ENCODE measurements around the gene TBC1D22A. TPM values are rescaled to one million over a fixed set of nuclear protein-coding genes. Genes with fewer than 3 reads are reported as not detected.

The TBC1D22A gene
- polyA plus RNA-seq, 1 donor = 19.0 TPM

GRCh38 chr22:46861468-46862367 is 99.3 kb downstream of the TBC1D22A start:
- DNase-seq = no peak

GRCh38 chr22:46862418-46863324 is 100.2 kb downstream of the TBC1D22A start:
- DNase-seq = no peak

- DNase-seq = no peak
These were observed 101.3 kb downstream of the TBC1D22A start for GRCh38 chr22:46863794-46864193.

DNA sequence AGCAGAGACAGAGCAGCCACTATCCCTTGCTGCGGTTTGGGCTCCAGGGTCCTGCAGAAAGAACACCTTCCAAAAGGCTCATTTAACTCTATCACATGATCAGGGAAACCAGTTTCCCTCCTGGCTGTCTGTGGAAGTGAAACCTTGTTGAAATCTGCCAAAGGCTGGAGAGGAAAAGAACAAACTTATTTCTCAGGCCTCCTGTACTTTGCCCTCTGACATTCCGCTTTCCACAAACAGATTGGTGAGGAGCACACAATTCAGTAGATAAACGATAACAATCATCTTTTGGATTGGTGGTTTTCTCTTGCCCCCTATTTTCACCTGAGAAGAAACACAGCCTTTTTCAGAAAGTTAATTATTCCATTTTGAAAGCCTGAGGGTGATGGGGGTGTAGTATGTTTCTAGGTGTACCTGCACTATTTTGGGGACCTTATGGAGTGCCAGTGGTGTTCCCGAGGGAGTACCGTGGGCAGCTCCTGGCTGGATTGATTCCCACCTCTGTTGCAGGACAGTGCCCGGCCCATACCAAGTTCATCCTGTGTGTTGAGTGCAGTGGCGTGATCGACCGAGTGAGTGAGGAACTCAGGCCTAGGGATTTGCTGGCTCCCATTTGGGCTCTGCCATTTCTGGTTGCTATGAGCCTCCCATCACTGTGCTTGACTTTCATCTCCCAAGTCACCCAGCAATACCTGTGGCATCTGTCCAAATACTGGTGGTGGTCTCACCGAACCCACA is 102.0 kb downstream of the TBC1D22A start:
- no peak for DNase-seq

DNA sequence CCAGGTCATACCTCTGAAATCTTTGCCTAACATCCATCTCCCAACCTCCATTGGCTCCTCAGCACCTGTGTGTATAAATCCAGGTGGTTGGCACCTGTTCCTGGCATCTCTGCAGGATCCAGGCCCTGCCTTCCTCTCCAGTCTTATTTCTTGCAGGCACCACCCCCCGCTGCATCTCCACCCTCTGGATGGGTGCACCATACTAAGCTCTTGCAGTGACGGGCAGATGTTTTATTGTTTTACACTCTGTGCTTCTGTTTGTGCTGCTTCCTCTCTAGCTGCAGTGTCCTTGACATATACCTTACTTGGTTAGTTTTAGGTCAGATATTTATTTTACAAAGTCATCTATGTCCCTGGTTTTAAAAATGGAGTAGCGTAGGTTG is 102.6 kb downstream of the TBC1D22A start:
- no peak for DNase-seq

GRCh38 chr22:46865642-46866041 is 103.2 kb downstream of the TBC1D22A start:
- DNase-seq = no peak

DNA sequence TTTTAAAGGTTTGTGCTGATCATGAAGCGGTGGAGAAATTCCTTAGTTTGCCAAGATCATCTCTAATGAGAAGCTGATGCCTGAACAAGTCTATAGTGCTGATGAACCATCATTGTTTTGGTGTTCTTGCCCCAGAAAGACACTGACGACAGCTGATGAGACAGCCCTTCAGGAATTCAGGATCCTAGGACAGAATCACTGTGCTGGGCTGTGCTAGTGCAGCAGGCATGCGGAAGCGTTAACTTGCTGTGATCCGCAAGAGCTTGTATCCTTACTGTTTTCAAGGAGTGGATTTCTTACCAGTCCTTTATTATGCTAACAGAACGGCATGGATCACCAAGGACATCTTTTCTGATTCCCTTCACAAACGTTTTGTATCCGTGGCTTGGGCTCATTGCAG is 104.1 kb downstream of the TBC1D22A start:
- no peak for DNase-seq

DNA sequence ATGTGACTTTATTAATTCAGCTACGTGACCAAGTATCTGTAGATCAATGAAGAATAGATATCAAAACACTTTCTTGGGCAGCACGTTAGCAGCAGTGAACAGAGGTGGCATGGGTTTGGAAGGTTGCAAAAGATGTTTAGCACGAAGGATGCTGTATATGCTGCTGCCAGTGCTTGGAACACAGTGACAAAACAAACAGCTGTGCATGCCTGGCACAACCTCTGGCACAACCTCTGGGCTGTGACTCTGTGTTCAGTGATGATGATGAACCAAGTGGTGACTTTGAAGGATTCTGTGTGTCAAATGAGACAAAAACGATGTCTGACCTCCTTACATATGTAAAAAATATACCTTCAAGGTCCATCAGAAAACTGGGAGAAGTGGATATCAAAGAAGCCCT is 104.7 kb downstream of the TBC1D22A start:
- no peak for DNase-seq

DNA sequence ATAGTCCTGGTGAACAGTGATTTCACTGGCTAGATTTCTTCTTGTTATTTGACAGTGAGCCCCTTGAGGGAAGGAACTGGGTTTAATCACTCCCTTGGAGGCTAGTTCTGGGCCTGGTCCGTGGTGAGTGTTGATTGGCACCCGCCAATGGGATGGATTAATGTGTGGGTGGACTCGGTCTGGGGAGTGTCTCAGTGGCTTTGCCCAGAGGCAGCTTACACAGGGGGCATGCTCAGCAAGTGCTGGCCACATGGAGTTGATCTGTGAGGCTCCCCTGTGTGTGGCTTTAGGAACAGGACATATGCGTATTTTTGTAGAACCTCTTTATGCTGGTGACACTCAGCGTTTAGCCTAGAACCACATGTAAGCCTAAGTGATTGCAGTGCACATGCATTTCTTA is 106.9 kb downstream of the TBC1D22A start:
- no peak for DNase-seq

- DNase-seq = no peak
These were observed 107.5 kb downstream of the TBC1D22A start for GRCh38 chr22:46869831-46870441.

DNA sequence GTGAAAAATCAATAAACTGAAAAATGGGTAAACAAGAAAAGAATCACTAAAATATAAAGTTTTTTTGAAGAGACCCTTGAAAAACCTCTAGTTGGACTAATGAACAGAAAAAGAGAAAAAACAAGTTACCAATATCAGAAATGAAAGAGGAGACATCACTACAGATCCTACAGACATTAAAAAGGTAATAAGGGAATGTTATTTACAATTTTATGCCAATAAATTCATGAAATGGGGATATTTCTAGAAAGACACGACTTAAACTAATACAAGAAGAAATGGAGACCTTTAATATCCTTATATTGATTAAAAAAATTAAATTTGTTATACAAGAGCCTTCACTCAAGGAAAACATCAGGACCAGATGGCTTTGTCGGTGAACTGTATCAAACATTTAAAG is 109.4 kb downstream of the TBC1D22A start:
- no peak for DNase-seq

- DNase-seq = no peak
These were observed 112.6 kb downstream of the TBC1D22A start for GRCh38 chr22:46875089-46875488.

DNA sequence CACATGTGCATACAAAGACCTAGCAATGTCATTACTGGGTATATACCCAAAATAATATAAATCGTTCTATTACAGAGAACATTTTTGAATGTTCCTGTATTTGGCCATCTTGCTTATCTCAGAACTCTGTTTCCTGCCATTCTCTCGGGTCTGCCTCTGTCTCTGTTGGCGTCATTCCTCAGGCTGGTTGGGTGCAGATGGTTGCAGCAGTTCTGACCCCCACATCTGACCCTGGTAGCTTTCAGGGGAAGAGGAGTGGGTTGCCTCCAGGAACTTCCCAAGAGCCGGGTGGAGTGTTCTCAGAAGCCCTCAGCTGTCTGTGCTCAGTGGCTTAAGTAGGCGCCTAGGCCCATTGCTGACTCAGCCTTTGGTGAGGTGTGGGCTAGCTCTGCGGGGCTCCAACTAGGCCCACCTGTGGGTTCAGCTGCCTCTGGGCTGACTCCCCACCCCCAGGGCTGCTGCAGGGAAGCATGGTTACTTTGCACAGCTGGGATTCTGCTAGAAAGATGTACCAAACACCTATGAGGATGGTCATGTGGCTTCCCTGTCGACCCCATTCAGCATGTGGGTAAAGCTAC is 114.0 kb downstream of the TBC1D22A start:
- DNase-seq = no peak

- DNase-seq = no peak
These were observed 115.9 kb downstream of the TBC1D22A start for GRCh38 chr22:46878191-46878948.

DNA sequence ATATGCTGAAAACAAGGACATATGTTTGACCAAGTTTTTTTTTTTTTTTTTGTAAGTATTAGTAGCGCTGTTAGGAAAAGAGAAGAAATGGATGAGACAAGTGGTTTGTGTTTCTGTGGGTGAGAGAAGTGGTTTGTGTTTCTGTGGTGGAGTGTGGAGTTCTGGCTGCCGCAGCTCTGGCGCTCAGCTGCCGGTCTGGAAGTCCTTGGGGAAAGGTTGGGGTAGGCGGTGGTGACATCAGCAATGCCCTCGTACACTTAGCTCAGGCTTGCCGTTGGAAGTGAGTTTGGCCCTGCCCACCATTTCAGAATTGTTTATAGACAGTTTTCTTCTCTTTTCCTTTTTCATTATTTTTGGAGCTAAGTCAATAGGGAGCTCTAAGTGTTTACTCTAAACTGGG is 116.6 kb downstream of the TBC1D22A start:
- no peak for DNase-seq

GRCh38 chr22:46881373-46882118 is 119.1 kb downstream of the TBC1D22A start:
- DNase-seq = no peak

DNA sequence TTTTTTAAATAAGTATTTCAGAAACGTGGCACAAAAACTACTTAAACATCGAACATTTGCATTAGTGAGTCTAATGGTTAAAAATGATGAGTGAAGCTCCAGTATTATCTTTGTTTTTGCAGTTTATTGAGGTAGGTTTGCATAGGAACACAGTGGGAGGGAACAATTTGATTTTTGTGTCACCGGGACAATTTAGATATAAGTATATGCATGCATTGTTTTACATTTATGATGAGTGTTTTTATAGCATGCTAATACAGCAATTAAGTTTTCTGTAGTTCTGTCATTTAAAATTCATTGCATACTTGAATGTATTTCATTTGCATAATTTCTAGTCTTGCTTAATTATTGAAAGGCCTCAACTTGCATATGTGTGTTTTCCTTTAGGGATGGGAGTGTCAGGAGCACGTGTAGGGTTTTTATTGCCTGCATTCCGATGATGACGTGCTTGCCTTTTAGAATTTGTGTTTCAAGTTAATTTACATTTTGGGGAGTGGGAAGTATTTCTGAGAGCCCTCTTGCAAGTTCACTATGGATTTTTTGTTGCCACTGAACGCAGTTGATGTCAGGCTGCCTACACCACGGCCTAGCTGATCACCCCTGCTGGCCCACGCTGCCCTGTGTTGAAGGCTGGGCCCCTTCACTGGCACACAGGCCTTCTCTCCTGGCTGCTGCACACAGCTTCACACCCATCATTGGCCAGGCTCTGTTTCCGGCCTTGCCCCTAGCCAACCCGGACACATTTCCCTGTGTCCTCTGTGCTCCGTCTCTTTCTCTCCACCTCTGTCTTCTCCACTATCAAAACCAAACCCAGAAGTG is 120.9 kb downstream of the TBC1D22A start:
- no peak for DNase-seq

- no peak for DNase-seq
These were observed 121.9 kb downstream of the TBC1D22A start for GRCh38 chr22:46884365-46884764.

GRCh38 chr22:46887978-46888377 is 125.5 kb downstream of the TBC1D22A start:
- no peak for DNase-seq

GRCh38 chr22:46890819-46891218 is 128.4 kb downstream of the TBC1D22A start:
- no peak for DNase-seq

Data from hindlimb muscle (tissue), 1 donor.